HG02623 (cell line): ENCODE data around the gene SPARCL1.
"Not testable (repeated sequence)": the region's sequence is repeated elsewhere in the genome, so short reads cannot be mapped to it uniquely, and the experiment has no call there.

Experiments used
- ATAC-seq: cut with Tn5 transposase; IDR thresholded peaks from one replicate; pipeline ENCODE4 v1.9.1; 2021; ENCODE audit warnings: moderate library complexity; ENCODE audit not compliant: unreplicated experiment

SPARCL1 gene

DNA sequence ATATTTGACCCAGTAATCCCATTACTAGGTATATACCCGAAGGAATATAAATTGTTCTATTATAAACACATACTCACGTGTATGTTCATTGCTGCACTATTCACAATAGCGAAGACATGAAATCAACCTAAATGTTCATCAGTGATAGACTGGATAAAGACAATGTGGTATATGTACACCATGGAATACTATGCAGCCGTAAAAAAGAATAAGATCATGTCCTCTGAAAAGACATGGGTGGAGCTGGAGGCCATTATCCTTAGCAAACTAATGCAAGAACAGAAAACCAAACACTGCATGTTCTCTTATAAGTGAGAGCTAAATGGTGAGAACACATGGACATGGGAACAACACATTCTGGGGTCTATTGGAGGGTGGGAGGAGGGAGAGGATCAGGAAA is 70.3 kb downstream of the SPARCL1 start:
- no peak for ATAC-seq

DNA sequence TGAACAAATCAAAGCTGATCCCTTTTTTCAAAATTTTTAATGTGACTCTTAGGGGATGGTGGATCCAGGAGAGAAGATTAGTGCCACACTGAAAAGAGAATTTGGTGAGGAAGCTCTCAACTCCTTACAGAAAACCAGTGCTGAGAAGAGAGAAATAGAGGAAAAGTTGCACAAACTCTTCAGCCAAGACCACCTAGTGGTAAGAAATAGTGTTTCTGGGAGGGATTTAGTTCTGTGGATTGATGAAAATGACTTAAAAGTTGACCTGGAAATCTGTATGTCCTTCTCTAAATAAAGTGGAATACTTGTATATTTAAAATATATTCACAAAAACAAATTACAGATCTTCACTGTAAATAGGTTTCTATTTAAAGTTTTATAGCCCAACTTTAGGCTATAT is 77.6 kb downstream of the SPARCL1 start:
- no peak for ATAC-seq

DNA sequence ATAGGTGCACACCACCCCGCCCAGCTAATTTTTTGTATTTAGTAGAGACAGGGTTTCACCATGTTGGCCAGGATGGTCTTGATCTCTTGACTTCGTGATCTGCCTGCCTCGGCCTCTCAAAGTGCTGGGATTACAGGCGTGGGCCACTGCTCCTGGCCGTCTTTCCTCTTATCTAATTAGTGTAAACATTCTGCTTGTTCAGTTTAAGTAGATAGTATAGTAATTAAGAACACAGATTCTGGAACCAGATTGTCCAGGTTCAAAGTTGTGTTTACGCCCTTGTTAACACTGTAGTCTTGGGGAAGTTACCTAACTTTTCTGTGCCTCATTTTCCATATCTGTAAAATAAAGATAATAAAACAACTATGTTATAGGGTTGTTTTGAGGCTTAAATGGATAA is 82.8 kb downstream of the SPARCL1 start:
- not testable (repeated sequence) for ATAC-seq

DNA sequence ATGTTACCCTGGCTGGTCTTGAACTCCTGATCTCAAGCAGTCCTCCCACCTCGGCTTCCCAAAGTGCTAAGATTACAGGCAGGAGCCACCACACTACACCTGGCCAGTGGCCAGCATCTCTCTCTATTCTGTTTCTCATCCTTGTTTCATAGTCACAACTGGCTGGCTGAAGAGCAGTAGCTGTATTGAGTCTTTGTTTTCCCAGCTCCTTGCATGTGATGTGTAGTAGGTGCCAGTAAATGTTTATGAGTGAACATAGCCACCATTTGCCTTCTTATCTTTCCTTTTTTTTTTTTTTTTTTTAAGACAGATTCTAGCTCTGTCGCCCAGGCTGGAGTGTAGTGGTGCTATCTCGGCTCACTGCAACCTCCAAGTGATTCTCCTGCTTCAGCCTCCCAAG is 83.2 kb downstream of the SPARCL1 start:
- no peak for ATAC-seq

DNA sequence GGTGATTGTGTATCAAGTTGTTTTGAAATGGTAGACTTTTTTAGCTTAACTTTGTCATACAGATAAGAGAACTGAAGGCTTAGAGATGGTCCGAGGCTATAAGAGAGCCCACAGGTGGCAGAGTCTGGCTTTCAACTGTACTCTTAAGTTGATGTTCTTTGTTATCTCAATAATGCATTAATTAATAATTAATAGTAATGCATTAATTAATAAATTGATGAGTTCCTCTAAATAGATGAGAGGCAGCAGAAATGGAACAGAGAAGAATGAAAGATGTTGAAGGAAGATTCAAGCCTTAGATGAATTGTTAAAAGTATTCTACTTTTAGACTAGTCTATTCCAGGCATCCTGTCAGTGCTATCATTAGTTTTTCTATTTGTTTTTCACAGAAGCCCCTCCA is 84.4 kb downstream of the SPARCL1 start:
- ATAC-seq: no peak

DNA sequence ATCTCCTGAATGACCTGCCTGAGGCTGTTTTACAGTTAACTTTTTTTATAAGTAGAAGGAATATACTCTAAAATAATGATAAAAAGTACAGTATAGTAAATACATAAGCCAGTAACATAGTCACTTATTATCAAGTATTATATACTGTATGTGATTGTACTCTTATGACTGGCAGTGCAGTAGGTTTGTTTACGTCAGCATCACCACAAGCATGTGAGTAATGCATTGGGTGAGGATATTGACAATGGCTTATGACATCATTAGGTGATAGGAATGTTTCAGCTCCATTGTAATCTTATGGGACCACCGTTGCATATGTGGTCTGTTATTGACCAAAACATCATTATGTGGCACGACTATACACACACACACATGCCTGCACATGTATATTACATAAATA is 86.3 kb downstream of the SPARCL1 start:
- no peak for ATAC-seq

DNA sequence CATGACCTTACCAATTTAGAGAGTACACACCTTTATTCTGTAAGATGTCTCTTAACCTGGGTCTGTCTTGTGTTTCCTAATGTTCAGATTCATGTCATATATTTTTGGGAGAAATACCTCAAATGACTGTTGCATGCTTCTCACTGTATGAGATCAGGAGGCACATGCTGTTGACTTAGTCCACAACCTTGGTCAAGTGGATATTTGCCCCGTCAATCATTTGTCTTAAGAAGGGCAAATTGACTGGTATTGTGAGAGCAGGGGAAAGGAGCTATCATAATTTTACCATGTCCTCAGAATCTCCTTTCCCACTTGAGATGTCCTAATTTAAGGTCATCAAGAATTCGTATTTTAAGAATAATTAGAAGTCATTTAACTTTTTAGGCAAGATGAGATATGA is 95.8 kb downstream of the SPARCL1 start:
- no peak for ATAC-seq

DNA sequence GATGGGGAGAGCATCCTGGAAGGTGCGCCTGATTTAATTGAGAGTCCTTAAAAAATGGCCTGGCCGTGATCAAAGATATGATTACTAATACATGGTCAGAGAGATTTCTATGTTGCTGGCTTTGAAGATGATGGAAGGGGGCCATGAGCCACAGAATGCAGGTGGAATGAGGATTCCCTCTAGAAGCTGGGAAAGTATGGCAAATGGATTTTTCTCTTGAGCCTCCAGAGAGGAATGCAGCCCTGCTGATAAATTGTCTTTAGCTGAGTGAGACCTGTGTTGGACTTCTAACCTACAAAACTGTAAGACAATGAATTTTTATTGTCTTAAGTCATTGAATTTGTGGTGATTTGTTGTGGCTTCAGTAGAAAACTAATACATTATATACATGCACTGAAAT is 99.1 kb downstream of the SPARCL1 start:
- ATAC-seq: no peak

DNA sequence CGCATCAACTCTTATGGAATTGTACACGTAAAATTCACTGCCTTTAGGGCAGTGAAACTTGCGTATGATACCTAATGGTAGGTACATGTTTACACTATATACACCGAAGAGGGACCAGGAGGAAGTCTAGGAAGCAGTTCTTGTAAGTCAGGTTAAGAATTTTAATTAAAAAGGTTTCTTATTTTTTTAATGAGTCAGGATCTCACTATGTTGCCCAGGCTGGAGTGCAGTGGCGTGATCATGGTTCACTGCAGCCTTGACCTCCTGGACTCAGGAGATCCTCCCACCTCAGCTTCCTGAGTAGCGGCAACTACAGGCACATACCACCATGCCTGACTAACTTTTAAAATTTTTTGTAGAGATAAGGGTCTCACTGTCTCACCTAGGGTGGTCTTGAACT is 100.2 kb downstream of the SPARCL1 start:
- no peak for ATAC-seq

DNA sequence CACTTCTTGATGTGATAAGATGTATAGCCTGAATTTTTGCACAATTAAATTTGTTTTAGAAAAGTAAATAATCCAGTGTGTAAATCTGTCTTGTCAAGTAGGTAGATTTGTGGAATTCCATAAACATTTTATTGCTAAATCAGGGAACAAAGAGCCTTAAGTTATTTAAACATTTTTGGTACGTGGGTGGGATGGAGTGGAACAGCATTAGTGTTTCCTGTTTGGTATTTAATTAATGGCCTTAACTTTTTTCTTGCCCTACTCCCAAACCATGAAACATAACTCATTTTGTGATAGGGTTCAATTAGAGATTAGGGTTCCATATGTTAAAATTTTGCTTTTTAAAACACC is 101.7 kb downstream of the SPARCL1 start:
- no peak for ATAC-seq

DNA sequence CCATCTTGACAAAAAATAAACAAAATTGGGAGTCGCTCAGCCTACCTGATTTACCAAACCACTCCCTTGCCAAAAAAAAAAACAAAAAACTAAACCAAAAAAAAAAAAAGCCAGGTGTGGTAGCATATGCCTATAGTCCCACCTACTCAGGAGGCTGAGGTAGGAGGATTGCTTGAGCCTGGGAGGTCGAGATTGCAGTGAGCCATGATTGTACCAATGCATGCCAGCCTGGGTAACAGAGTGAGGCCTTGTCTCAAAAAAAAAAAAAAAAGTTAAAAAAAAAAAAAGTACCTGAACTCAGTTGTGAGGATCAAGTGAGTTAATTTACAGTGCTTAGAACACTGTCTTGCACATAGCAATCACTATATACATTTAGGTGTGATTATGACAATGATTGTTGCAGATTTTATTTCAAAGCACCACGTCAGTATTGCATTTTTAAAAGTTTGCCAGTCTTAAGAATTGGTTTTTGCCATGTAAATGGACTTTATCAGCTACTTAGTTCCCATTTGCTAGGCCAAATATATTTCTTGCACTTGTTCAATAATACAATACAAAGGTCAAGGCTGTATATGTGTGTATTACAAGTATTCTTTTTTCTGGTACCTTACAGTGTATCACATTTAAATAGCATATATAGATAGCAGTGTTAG is 102.2 kb downstream of the SPARCL1 start:
- ATAC-seq: no peak

DNA sequence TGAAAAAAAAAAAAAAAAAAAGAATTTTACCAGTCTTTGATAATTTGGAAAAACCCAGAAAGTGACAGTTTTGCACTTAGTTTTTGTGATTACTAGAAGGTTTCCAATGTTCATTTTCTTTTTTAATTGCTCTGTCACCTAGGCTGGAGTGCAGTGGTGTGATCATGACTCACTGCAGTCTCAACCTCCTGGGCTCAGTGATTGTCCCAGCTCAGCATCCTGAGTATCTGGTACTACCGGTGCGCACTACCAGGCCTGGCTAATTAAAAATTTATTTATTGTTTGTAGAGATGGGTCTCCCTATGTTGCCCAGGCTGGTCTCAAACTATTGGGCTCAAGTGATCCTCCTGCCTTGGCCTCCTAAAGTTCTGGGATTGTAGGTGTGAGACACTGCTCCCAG is 103.5 kb downstream of the SPARCL1 start:
- ATAC-seq: no peak

DNA sequence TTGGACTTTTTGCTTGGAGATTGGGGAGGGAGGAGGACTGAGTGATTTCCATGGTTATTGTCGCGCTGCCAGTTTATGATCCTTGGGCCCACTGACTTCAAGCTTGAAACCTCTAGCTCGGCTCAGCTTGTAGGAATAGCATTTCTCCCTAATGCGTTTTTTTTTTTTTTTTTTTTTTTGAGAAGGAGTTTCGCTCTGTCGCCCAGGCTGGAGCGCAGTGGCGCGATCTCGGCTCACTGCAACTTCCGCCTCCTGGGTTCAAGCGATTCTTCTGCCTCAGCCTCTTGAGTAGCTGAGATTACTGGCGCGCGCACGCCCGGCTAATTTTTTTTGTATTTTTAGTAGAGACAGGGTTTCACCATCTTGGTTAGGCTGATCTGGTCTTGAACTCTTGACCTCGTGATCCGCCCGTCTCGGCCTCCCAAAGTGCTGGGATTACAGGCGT is 105.1 kb downstream of the SPARCL1 start:
- ATAC-seq: not testable (repeated sequence)
